SKM-1 (cell line): ENCODE results near the gene FCGBP.
"Not testable (repeated sequence)": the region's sequence is repeated elsewhere in the genome, so short reads cannot be mapped to it uniquely, and the experiment has no call there.

Experiments
- DNase-seq: peaks from one replicate; lab custom pipeline; 2025; ENCODE audit not compliant: unreplicated experiment; lab: John Stamatoyannopoulos, UW

FCGBP gene

GRCh38 chr19:39919976-39920375, 14.5 kb downstream of the FCGBP start:
- no peak for DNase-seq

DNA sequence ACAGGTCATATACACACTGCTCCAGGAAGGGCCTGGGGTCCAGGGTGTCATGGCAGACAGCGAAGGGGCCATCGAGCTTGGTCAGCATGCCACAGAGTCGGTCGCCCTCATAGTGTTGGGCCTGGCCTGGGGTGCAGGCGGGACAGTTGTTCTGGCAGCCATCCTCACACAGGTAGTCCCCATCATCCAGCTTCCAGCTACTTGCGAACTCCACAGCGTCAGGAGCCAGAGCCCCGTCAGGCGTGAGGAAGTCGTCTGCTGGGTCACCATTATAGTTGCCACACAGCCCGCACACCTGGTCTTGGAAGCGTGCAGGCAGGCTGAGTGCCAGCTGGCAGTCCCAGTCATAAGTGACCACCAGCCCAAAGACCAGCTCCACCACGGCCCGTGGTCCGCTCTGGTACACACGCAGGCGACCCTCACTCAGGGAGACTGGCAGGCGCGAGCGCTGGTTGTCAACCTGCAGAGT, 16.2 kb downstream of the FCGBP start:
- DNase-seq: no peak

DNA sequence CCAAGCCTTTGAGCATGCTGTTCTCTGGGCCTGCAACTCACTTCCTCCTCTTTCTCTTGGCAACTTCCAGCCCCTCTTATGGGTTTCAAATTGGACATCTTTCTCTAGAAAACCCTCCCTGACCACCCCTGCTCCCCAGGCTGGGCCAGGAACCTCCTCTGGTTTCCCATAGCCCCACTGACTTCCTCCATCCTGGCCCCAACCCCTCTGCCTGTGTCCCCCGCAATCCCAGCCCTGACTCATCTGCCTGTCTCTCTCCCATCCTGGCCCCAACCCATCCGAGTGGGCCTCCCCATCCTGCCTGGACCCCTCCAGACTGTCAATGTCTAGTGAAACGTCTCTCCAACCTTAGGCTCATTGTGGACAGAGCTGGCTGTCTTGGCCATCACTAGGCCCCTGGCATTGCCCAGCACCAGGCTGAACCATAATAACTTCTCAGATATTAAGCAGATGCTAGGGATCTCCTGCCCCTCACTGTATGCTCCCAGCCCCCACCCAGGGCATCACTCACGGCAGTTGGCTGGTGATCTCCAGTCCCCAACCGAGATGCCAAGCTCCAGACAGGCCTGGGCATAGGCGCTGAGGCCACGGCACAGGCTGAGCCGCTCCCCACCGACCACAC, 16.8 kb downstream of the FCGBP start:
- DNase-seq: no peak

DNA sequence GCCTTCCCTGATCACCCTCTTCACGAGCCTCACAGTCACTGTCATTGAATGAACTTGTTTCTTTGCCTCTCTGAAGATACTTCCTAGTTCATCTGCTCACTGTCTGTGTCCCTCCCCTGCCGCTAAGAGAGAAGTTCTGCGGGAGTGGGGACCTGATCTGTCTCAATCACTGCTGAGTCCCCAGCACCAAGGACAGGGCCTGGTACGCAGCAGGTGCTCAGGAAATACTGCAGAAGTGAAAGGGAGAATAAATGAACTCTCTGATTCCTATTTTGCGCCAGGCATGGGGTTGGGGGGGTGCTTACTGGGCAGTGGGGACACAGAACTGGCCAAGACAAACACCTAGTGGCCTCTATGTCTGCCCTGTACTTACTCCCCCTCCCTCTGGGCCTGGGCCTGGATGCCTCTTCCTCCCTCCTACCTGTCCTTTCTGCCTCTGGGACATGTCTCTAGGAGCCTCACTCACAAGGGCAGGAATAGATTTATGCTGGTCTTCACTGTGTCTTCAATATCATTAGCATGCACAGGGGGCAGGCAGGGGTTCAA, 17.5 kb downstream of the FCGBP start:
- no peak for DNase-seq

GRCh38 chr19:39916236-39916635, 18.2 kb downstream of the FCGBP start:
- DNase-seq: no peak

DNA sequence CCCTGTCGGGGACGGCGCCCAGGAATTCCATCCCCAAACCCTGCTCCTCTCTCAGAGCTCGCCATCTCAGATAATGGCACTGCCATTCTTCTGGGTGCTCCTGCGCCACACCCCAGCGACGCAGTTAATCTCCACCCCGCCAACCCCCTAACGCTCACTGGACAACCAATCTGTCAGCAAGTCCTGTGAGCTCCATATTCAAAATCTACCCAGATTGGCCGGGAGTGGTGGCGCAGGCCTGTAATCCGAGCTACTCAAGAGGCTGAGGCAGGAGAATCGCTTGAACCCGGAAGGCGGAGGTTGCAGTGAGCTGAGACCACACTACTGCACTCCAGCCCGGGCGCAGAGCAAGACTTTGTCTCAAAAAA, 18.6 kb downstream of the FCGBP start:
- DNase-seq: no peak

DNA sequence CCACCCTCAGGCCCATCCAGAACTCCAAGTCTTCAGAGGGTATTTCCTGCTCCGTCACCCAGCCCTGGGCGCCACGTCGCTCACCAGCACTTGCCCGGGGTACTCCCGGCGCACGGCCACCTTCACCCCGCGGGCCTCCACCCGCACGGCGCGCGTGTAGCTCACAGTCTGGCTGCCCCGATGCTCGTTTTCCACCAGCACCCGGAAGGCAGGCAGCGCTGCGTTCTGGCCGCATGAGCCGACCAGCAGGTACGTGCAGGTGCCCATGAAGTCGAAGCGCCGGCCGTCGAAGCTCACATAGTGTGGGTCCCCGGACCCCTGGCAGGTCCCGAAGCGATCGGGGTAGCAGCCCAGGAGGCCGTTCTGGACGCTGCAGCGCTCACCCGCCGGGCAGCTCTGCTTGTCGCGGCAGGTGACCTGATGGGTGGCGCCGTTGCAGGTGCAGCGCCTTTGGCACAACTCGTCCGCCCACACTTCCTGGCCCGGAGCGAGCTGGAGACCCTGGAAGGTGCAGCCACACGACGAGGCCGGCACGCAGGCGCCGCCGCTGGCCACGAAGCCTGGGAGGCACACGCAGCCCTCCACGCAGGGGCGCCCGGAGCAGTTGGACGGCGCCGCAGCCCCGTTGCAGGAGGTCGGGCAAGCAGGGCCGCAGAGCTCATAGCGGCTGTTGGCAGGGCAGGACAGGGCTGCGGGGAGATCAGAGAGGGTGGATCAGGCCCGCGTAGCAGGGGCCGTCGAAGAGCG, 19.2 kb downstream of the FCGBP start:
- no peak for DNase-seq

- no peak for DNase-seq
Measured at GRCh38 chr19:39913682-39914333, 20.6 kb downstream of the FCGBP start.

DNA sequence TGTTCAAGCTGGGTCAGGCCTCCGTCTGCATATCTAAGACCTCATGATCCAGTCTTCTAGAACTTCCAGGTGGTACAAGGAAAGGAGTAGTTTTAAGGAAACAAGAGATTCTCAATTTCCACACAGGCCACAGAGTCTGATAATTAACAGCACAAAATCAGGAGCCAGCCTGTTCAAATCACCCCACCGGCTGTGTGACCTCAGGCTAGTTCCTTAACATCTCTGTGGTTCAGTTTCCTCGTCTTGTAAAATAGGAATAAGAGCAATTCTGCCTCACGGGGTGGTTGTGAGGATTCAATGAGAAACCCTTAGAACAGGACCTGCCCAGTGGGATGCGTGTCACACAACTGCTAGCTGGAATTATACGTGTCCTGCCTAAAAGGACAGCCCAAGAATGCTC, 25.6 kb downstream of the FCGBP start:
- DNase-seq: no peak

- DNase-seq: no peak
Measured at GRCh38 chr19:39906820-39907611, 27.4 kb downstream of the FCGBP start.

DNA sequence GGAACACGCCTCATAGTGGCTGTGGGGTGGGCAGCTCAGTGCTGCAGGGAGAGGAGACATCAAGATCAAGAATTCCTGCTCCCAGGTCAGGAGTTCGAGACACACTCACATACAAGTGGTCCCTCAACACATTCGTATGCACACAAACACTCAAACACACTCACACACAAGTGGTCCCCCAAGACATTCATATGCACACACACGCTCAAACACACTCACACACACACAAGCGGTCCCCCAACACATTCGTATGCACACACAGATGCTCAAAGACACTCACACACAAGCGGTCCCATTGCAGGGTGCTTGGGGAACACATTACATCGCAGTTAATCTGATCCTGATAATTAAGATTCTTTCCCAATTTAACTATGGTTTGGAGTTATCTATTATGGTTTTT, 28.2 kb downstream of the FCGBP start:
- no peak for DNase-seq

DNA sequence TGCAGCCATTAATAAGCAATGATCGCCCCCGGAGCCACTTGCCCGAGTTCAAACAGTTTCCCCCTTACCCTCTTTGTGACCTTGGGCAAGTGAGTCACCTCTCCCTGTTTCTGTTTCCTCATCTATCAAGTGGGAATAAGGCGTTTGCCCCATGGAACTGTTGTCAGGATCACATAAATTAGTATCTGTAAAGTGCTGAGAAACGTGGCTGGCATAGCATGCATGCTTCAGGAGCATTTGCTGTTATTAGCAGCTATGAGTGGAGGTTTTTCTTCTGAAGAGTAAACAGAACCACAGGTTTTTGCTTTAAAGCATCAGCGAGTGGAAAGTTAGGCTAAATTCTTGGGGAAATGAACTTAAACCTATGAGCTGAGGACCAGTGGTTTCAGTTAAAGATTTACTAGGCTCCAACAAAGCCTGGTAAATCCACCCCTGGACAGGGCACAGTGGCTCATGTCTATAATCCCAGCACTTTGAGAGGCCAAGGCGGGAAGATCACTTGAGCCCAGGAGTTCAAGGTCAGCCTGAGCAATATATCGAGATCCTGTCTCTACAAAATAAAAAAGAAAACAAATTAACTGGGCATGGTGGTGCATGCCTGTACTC, 30.8 kb downstream of the FCGBP start:
- not testable (repeated sequence) for DNase-seq

GRCh38 chr19:39902326-39902725, 32.1 kb downstream of the FCGBP start:
- DNase-seq: not testable (repeated sequence)

DNA sequence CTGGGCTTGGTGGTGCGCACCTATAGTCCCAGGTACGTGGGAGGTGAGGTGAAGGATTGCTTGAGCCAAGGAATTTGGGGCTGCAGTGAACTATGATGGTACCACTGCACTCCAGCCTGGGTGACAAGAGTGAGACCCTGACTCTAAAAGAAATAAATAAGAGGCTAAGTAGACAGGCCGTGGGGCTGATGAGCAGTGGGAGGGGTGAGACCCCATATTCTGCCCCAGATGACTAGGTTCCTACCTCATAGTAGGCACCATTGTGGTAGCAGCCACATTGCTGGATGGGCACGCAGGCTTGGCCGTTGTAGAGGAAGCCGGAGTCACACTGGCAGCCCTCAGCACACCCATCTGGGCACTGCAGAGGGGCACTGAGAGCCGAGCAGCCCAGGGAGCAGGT, 32.8 kb downstream of the FCGBP start:
- DNase-seq: not testable (repeated sequence)

- not testable (repeated sequence) for DNase-seq
Measured at GRCh38 chr19:39898858-39899257, 35.6 kb downstream of the FCGBP start.

DNA sequence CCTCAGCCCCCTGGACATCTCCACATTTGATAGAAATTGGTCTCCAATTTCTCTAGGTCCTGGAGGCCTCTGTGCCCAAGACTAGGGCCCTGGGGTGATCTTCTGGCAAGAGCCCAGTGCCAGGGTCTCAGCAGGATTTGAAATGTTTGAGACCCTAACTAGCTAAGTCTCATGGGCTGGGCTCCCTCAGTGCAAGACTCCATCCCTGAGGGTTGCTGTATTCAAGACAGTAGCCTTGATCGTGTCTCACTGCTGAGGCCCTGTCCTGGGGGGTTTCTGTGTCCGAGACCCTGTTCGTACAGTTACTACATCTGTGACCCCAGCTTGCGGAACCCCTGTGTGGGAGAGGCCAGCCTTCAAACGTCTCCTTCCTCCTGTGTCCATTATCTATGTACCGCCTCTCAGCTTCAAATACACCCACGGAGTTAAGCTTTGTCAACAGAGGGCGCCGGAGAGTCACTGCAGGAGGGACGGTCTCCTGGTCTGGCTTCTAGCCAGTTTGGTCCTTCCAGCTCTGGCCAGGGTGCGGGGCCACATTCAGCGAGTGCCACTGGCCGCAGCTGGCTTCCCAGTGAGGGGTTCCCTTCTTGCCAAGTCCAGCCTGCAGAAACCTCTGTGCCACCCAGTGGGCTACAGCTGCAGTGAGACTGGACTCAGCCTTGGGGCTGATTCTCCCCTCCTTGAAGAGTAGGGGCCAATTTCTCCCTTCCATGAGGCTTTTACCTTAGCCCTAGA, 36.8 kb downstream of the FCGBP start:
- not testable (repeated sequence) for DNase-seq

GRCh38 chr19:39895096-39895495, 39.3 kb downstream of the FCGBP start:
- DNase-seq: not testable (repeated sequence)

DNA sequence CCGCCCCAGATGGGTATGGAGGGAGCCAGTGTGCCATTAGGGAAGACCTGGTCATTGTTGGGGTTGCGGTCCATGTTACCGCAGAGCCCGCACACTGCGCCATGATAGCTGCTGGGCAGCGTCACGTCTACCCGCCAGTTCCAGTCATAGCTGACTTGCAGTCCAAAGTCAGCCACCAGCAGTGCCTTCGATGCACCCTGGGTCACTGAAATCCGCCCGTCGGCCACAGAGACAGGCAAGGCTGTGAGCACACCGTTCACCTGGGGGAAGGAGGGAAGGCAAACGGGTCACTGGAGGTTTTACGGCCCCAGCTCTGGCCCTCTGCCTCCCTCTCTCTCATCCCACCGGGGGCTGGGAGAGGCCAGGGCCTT, 40.2 kb downstream of the FCGBP start:
- DNase-seq: not testable (repeated sequence)

GRCh38 chr19:39893366-39894235, 40.8 kb downstream of the FCGBP start:
- not testable (repeated sequence) for DNase-seq
